ENCODE measurements around the gene PEAK1. TPM values are rescaled to one million over a fixed set of nuclear protein-coding genes. Genes with fewer than 3 reads are reported as not detected.
"Not testable (repeated sequence)": the region's sequence is repeated elsewhere in the genome, so short reads cannot be mapped to it uniquely, and the experiment has no call there.

PEAK1 gene
- total RNA-seq, 2 donors from 2014 or later: 33.5 to 54.4 TPM

- Histone ChIP-seq H3K9me3 (no peaks in the 10 kb centered on the region), H3K9ac (ENCODE audit: low read depth in 2 of 2, low read length in 2 of 2) (no peak overlapping the region), H3K27me3 (no peaks in the 10 kb centered on the region), H3K4me1 (no peaks in the 10 kb centered on the region), H3K4me3 (no peak overlapping the region), H3K27ac (no peak overlapping the region), H3K36me3 (no peaks in the 10 kb centered on the region)
- intact Hi-C loops (cut with DNase I): no loop called here
- no peak for TF ChIP-seq CTCF (IDR thresholded peaks at IDR 0.05)
- no peak for DNase-seq
Observed at GRCh38 chr15:77192451-77192850, 227.5 kb downstream of the PEAK1 start.

GRCh38 chr15:77191230-77191834, 228.6 kb downstream of the PEAK1 start:
- H3K27ac ChIP-seq: no peak overlapping the region
- TF ChIP-seq CTCF (IDR thresholded peaks at IDR 0.05): no peak
- H3K4me1 ChIP-seq: no peaks in the 10 kb centered on the region
- no peak for DNase-seq
- H3K9me3 ChIP-seq: no peaks in the 10 kb centered on the region
- H3K9ac ChIP-seq (ENCODE audit: low read depth in 2 of 2, low read length in 2 of 2): no peak overlapping the region
- intact Hi-C loops (cut with DNase I): no loop called here
- H3K27me3 ChIP-seq: no peaks in the 10 kb centered on the region
- H3K4me3 ChIP-seq: no peak overlapping the region
- H3K36me3 ChIP-seq: no peaks in the 10 kb centered on the region

DNA sequence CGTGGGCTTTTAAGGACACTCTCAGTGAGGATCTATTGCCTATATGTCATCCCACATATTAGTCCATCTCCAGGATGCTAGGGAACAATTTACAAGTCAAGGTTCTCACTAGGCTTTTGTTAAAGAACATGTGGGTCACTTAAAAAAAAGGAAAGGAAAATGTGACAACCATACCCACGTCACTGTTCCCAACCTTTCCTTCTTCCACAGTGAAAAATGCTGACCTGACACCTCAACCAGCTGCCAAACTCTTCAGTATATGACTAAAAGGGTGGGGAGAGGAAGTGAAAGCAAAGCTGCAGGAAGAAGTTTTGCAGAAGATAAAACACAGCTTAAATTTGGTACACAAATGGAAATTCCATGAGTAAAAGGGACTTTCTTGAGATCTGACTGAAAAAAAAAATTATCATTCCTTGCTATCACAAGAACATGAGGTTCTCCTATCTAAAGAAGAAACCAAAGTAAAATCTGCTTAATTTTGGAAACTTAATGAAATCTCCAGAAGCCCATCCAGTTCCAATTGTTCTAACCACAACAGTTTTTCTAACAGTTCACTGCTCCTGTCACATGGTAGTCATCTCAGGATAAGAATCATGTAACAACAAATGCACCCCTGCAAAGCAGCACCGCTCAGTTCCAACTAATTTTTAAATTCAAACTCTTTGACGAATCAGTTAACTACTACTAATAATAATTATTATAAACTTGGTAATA, 232.0 kb downstream of the PEAK1 start:
- Histone ChIP-seq H3K9ac (ENCODE audit: low read depth in 2 of 2, low read length in 2 of 2) (no peak overlapping the region), H3K36me3 (no peaks in the 10 kb centered on the region), H3K9me3 (no peaks in the 10 kb centered on the region), H3K27me3 (no peaks in the 10 kb centered on the region), H3K27ac (peak overlapping the region; percentile 9), H3K4me1 (no peaks in the 10 kb centered on the region), H3K4me3 (no peak overlapping the region)
- TF ChIP-seq CTCF (IDR thresholded peaks at IDR 0.05): no peak
- intact Hi-C loops (cut with DNase I): loop anchor here (10.0 kb wide), 1 partner anchor 307 kb away; no protein-coding TSS in a partner anchor
- peak; percentile 32 for DNase-seq

DNA sequence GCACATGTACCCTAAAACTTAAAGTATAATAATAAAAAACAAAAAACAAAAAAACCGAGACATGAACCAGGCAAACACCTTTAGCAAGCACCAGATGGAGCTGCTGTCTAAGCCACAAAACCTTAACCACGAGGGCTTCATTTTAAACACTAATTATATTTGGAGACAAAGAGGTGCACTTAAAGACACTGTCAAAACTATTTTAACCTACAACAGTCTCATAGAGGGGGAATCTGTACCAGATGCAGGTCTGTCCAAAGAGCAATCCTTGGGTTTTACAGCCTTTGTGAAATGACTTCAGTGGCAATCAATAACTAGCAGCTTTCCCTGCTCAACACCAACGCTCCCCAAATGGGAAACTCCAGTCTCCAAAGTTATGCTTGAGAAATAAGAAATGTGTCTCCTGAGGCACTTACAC, 233.3 kb downstream of the PEAK1 start:
- intact Hi-C loops (cut with DNase I): loop anchor here (10.0 kb wide), 1 partner anchor 308 kb away; no protein-coding TSS in a partner anchor

DNA sequence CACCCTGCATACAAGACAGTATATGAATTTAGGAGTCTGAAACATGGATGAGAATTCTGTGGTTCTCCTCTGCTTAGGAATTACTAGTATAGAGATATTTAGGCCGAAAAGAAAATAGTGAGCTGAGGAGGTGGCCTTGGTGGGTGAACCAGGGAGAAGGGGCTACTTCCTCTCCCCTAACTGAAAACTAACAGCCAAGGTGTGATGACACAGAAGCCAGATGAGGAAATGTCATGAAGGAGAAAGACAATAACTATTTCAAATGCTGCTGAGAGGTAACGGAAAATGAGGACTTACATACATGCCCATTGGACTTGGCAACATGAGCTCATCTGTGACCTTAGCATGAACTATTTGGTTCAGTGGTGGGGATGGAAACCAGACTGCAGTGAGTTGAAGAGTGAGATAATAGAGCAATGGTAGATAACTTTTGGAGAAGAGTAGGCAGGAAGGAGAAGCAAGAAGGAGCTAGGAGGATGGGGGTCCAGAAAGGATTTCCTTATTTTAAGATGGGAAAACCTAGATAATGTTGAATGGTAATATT, 234.6 kb downstream of the PEAK1 start:
- no peak for TF ChIP-seq CTCF (IDR thresholded peaks at IDR 0.05)
- H3K27ac ChIP-seq: no peak overlapping the region

More for the DNA sequence above, 233.3 kb downstream of the PEAK1 start:
- H3K4me3 ChIP-seq: no peak overlapping the region
- no peak for DNase-seq
- TF ChIP-seq CTCF (IDR thresholded peaks at IDR 0.05): peak; percentile 42
- no peak overlapping the region for H3K9ac ChIP-seq (ENCODE audit: low read depth in 2 of 2, low read length in 2 of 2)
- no peaks in the 10 kb centered on the region for H3K36me3 ChIP-seq
- no peaks in the 10 kb centered on the region for H3K9me3 ChIP-seq
- H3K27me3 ChIP-seq: no peaks in the 10 kb centered on the region
- H3K4me1 ChIP-seq: no peaks in the 10 kb centered on the region
- peak overlapping the region; percentile 9 for H3K27ac ChIP-seq

GRCh38 chr15:77184352-77184751, 235.6 kb downstream of the PEAK1 start:
- DNase-seq: peak; percentile 53
- H3K4me3 ChIP-seq; H3K27ac ChIP-seq; H3K36me3 ChIP-seq; H3K4me1 ChIP-seq; H3K9ac ChIP-seq (ENCODE audit: low read depth in 2 of 2, low read length in 2 of 2); H3K9me3 ChIP-seq; H3K27me3 ChIP-seq: not testable (repeated sequence)
- intact Hi-C loops (cut with DNase I): loop anchor here (10.0 kb wide), 1 partner anchor 310 kb away; no protein-coding TSS in a partner anchor

More for the DNA sequence above, 234.6 kb downstream of the PEAK1 start:
- no peaks in the 10 kb centered on the region for H3K27me3 ChIP-seq
- intact Hi-C loops (cut with DNase I): loop anchor here (10.0 kb wide), 1 partner anchor 309 kb away; no protein-coding TSS in a partner anchor
- H3K4me1 ChIP-seq: no peaks in the 10 kb centered on the region
- H3K9ac ChIP-seq (ENCODE audit: low read depth in 2 of 2, low read length in 2 of 2): no peak overlapping the region
- H3K9me3 ChIP-seq: no peaks in the 10 kb centered on the region
- no peak for DNase-seq
- H3K36me3 ChIP-seq: no peaks in the 10 kb centered on the region
- H3K4me3 ChIP-seq: no peak overlapping the region

Measured in colonic mucosa (tissue), 4 donors.